Right ventricle myocardium superior (tissue), 1 donor: Measurements from ENCODE around the gene SP140. TPM values are rescaled to one million over a fixed set of nuclear protein-coding genes. Genes with fewer than 3 reads are reported as not detected.
"Not testable (repeated sequence)": the region's sequence is repeated elsewhere in the genome, so short reads cannot be mapped to it uniquely, and the experiment has no call there.

ENCODE experiments used
- ATAC-seq: fragments of 200-7000 bp; cut with Tn5 transposase; one replicate; pipeline ENCODE4 v1.9.1; 2020; ENCODE audit warnings: mild to moderate bottlenecking; ENCODE audit not compliant: poor library complexity
- DNase-seq: peaks from one replicate; pipeline ENCODE4 v3.0.0-alpha.2; 2020
- intact Hi-C: fragments of 100-400 bp; cut with DNase I; formaldehyde crosslinking; loops from one replicate; pipeline ENCODE4 v1.11.2; 2022
- total RNA-seq: library from RNA; stranded (reverse); fragmentation: NEBNext Ultra II Directional; extraction: Animal tissue kit (Norgen Biotek cat#: 25700); gene quantifications from one replicate; pipeline ENCODE4 v1.2.1, GENCODE V29; 2021
- donor health status: DM: no; HTN: yes; CAD: no; lungs with severe emphysema.

SP140 gene
- total RNA-seq, 1 donor from 2014 or later = 0.56 TPM

DNA sequence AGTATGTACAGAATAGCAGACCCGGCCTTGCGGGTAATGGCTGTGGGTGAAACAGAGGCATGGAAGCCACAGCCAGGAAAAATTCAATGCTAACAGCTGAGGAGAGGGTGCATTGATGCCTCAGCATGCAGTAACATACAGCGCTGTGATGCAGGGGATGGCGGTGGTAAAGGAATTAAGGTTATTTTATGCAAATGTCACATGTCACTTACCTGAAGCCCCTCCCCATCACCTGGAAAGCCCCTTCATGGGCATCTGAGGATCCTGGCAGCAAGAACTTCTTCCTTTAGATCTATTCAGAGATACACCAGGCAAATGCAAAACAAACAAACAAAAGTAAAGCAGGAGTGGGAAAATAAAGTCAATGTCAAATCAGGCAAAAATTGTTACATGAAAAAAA is 4.0 kb upstream of the SP140 start:
- ATAC-seq (no peak), DNase-seq (no peak)
- intact Hi-C loops = no loop called here

DNA sequence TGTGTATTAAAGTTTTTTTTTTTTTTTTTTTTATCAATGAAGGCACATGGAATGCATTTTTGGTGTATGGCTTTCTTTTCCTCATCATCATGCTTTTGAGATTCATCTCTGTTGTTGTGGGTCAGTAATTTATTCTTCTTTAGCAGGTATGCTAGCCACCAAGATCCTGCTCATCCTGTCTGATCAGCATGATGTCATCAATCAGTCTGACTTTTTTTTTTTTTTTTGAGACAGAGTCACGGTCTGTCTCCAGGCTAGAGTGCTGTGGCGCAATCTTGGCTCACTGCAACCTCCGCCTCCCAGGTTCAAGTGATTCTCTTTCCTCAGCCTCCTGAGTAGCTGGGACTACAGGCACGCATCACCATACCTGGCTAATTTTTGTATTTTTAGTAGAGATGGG is 2.7 kb upstream of the SP140 start:
- intact Hi-C loops, ATAC-seq, DNase-seq: not testable (repeated sequence)

DNA sequence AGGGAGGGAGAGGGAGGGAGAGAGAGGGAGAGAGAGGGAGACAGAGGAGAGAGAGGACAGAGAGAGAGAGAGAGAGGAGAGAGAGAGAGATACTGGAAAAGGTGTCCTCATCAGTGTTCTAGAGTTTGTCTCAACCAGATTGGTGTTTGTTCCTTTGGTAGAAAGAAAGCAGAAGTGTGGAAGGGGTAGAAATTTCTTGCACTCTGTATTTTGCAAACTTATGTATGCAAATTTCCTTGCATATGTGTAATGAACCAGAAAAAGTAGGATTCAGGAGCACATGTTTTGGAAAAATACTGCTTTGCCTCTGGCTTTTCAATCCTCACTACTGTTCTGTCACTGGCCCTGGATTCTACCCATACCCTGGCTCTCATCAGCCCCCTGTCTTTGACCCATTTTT is 1.1 kb upstream of the SP140 start:
- DNase-seq (no peak), ATAC-seq (no peak)
- intact Hi-C loops = no loop called here

DNA sequence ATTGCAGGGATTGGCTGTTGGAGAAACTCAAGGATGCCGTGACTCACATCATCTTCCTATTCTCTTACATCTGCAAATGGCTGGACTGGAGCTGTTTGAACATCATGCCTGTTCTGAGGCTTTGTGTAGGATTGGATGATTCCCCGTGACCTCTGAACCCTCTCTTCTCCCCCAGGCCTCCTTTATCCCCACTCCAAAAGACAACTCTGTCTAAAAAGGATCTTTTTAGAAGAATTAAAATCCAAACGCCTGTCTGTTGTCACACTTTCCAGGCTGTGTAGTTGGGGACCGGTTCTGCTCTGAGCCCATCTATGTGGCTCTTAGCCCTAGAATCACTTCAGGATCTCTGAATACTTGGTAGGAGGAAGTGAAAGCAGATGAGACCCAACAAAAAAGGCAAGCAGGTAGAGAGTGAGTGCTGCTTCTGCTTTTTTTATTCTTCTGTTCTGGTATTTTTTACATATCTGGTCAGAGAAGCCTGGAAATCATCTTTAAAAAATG is 565 bp downstream of the SP140 start:
- no peak for DNase-seq
- no peak for ATAC-seq
- intact Hi-C loops = no loop called here

DNA sequence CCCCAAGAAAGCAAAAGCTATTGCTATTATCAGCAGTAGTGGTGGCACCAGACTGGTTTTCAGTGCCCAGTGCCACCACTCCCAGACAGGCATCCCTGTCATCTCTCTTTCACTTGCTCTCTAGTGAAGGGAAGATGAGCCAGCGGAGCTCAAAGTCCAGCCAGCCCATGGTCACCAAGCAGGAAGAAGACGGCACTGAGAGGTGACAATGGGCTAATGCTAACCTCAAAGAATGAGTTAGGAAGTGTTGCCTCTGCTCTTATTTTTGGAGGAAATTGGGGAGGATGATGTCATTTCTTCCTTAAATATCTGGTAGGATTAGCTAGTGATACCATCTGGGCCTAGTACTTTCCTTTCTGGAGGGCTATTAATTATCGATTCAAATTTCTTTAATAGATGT is 1.7 kb downstream of the SP140 start:
- no peak for ATAC-seq
- intact Hi-C loops = no loop called here
- DNase-seq = no peak

DNA sequence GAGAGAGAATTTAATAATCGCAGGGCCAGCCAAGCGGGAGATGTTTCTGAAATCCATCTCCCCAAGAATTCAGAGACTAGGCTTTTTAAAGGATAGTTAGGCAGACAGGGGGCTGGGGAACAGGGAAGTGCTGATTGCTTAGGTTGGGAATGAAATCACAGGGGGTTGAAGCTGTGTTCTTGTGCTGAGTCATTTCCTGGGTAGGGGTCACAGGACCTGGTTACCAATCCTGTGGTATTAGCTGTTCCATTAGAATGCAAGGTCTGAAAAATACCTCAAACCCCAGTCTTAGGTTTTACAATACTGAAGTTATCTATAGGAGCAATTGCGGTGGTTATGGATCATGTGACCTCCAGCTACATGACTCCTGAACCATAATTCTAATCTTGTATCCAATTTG is 4.6 kb downstream of the SP140 start:
- no peak for ATAC-seq
- intact Hi-C loops = no loop called here

DNA sequence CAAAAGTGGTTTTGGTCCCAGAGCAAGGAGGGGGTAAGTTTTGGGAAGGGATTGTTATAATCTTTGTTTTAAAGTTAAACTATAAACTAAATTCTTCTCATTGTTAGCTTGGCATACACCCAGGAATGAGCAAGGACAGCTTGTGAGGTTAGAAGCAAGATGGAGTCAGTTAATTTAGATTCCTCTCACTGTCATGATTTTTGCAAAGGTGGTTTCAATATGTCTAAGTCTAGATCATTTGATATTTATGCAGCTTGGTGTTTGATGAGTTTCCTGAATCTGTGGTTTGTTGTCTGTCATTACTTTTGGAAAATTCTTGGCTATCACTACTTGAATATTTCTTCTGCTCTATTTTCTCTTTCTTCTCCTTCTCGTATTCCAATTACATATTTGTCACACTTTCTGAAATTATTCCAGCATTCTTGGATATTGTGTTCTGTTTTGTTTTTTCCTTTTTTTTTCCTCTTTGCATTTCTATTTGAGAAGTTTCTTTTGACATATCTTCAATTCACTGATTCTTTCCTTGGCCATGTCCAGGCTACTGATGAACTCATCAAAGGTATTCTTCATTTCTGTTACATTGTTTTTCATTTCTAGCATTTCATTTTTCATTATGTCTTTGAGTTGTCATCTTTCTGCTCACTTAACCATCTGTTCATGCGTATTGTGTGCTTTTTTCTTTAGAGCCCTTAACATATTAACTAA is 5.1 kb downstream of the SP140 start:
- intact Hi-C loops = no loop called here
- no peak for DNase-seq
- ATAC-seq = no peak

More for the DNA sequence above, 4.6 kb downstream of the SP140 start:
- no peak for DNase-seq

DNA sequence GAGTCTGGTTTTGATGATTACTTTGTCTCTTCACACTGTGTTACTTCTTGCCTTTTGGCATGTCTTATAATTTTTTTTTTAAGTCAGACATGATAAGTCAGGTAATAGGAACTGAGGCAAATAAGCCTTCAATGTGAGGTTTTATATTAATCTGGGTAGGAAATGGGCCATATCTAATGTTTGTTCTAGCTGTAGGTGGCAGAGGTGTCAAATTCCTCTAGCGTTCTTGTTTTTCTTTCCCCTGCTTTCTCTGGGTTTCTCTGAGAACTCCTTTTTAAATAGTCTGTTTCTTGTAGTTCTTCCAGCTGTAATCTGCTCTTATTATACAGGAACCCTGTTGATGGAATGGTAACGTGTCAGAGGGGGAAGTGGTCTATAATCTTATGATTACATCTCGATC is 5.7 kb downstream of the SP140 start:
- no peak for DNase-seq
- ATAC-seq = no peak
- intact Hi-C loops = no loop called here

DNA sequence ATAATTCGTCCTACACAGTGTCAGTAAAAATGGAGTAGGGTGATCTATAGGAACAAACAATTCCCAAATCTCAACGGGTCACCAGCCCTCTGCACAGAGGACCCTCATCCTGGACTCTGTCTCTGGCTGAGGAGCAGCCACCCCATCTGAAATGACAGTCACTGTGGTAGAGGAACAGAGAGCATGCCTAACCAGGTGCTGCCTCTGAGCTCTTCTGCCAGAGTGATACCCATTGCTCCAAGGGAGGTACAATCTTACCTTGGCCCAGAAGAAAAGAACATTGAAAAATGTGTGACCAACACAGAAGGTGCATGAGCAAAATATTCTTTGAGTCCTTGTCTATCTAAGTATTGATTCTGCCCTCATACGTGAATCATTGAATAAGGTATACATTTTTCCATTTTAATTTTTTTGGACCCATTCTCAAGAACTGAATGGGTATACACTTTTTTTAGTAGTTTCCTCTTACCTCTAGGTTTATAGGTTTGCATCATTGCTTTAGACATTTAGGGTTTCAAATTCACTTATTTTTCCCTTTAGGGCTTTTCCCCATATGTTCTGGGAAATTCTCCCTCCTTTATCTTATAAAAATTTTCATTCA is 8.7 kb downstream of the SP140 start:
- ATAC-seq = no peak
- intact Hi-C loops = no loop called here

DNA sequence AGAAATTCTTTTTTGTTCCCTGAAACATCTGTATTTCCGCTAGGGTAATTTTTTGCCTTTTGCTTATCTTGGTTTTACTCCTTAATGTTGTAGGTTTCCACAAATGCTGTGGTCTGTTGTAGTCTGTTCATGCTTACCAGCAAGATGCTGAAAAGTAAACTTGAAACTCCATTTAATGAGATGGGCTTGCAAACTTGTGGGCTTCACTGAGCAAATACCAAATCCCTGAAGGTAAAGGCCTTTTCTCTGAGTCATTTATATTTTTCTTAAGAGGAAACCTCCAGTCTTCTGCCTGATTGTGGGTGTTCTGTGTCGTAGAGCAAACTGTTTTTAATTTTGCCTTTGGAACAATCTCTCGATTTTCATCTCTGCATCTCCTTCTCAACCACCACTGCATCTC is 9.3 kb downstream of the SP140 start:
- intact Hi-C loops = no loop called here
- no peak for ATAC-seq
- no peak for DNase-seq

More for the DNA sequence above, 8.7 kb downstream of the SP140 start:
- no peak for DNase-seq

DNA sequence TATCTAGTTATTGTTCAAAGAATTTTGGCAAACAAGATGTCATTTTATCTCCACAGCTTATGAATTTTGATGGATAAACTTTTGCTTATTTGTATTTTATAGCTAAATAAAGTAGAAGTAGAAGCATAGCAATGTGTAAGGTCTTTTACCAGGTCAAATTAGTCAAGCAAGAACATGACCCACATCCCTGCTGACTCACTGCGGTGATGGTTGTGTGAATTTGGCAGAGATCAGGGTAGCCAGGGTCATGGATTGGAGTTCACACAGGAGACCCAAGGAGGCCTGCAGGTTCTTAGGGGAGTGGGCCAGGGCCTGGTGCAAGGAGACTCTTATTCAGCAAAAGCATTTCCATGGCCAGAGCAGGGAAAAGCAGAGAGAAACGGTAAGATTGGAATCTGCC is 18.7 kb downstream of the SP140 start:
- intact Hi-C loops = no loop called here
- ATAC-seq (no peak), DNase-seq (no peak)

DNA sequence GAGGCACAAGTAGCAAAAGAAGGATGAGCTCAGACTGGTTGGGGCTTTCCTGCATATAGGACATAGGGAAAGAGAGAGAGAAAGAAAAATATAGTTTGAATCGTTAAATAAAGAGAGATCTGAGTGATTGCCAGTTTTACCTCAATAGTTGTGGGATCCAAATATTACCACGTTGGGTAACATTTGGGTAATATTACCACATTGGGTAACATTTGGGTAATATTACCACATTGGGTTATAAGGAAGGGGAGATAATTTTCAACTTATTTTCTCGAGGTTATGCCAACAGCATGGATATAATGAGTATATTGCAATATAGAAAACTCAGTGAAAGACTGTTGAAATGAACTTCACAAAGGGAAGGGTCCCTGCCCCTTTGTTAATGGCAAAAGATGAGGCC is 20.7 kb downstream of the SP140 start:
- ATAC-seq = no peak
- intact Hi-C loops = no loop called here
- DNase-seq = no peak

DNA sequence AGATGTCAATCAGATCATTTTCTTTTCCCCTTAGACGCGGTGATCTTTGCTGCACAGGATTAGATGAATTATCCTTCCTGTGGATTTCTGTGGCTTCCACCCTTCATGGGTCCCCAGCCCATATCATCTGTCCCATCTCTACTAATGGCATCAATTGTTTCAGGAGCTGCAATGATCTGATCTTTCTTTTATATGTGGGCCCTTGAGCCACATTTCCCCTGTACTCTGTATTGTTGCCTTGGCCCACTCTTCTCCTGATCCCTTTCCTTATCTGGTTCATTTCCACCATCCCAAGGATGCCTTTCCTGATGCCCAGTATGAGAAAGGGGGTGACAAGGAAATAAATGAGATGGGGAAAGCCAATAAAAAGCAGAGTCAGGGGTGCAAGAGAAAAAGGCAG is 24.7 kb downstream of the SP140 start:
- ATAC-seq = no peak
- no peak for DNase-seq
- intact Hi-C loops = no loop called here

DNA sequence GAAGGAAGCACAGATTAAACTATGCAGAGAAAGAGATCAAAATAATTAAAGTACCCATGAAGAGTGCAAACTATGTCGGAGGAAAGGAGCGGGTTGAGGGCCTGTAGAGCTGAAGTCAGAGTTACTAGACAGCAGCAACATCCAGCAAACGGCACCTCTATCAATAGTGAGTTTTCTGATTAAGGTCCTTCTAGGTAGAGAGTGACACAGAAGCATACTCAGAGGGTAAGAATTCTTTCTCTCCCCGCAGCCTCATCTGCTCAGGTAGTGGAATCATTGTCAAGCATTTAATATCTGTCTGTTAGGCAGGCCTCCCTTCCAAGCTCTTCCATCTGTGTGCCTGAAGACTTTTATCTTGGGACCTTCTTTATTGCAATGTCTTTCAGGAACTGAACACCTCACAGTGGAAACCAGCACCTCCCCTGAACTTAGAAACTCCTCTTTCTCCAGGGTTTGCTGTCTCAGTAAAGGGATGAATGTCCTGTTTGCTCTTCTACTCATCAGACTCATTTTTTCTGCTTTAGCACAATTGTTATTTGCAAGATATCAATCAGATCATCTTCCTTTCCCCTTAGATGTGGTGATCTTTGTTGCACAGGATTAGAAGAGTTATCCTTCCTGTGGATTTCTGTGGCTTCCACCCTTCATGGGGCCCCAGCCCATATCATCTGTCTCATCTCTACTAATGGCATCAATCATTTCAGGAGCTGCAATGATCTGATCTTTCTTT is 28.8 kb downstream of the SP140 start:
- intact Hi-C loops = no loop called here
- no peak for DNase-seq

DNA sequence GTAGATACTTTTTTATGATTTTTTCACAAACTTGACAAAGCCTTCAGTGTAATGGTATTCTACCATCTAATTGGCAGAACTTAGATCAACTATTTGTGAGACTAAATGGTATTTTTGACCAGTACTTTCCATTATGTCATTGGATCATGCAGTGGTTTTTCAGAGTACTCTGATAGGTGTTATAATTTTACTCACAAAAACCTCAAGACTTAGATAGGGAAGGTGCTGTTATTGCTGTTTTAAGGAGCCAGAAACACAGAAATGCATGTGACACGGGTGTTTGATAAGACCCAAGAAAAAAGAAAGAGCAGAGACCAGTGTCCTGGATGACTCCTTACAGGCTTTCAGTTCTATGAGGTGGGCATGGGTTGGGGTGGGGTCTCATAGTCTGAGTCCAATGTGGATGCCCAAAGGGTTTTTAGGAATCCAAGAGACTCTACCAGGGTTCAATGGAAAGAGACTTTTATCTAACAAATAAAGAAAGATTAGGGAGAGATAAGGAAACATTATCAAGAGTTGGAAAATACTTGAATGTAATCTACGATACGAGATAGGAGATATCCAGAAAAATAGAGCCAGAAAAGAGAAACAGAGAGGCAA is 31.3 kb downstream of the SP140 start:
- DNase-seq = no peak
- no peak for ATAC-seq
- intact Hi-C loops = no loop called here

More for the DNA sequence above, 28.8 kb downstream of the SP140 start:
- no peak for ATAC-seq

DNA sequence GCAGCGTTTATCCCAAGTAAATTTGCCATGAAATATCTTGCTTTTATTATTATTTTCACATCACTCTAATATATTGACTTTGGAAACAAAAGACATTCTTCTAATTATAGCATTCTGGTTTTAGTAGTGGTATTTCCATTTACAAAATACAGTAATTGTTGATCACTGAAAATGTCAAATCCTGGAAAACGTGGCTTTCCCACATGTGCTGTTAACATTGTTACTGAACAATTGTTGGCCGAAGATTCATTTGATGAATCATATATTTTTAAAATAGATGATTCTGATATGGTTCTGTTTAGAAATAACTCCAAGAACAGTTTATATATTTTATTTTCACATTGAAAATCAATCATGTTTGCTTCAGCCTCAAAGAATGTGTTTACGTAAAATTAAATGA is 32.9 kb downstream of the SP140 start:
- intact Hi-C loops = no loop called here
- DNase-seq (no peak), ATAC-seq (no peak)

DNA sequence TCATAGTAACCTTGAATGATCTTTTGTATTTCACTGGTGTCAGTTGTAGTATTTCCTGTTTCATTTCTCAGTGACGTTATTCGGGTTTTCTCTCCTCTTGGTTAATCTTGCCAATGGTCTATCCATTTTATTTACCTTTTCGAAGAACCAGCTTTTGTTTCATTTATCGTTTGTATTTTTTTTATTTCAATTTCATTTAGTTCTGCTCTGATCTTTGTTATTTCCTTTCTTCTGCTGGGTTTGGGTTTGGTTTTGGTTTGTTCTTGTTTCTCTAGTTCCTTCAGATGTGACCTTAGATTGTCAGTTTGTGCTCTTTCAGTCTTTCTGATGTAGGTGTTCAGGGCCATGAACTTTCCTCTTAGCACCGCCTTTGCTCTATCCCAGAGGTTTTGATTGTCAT is 36.7 kb downstream of the SP140 start:
- no peak for ATAC-seq
- intact Hi-C loops = no loop called here
- no peak for DNase-seq

DNA sequence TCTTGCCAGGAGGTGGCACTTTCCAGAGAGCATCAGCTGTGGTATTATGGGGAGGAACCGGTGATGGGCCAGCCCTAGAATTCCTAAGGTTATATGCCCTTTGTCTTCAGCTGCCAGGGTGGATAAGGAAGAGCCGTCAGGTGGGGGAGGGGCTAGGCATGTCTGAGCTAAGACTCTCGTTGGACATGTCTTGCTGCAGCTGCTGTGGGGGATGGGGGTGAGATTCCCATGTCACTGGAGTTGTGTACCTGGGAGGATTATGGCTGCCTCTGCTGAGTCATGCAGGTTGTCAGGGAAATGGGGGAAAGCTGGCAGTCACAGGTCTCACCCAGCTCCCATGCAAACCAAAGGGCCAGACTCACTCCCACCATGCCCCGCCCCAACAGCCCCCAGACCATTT is 39.4 kb downstream of the SP140 start:
- ATAC-seq, DNase-seq, intact Hi-C loops: not testable (repeated sequence)

DNA sequence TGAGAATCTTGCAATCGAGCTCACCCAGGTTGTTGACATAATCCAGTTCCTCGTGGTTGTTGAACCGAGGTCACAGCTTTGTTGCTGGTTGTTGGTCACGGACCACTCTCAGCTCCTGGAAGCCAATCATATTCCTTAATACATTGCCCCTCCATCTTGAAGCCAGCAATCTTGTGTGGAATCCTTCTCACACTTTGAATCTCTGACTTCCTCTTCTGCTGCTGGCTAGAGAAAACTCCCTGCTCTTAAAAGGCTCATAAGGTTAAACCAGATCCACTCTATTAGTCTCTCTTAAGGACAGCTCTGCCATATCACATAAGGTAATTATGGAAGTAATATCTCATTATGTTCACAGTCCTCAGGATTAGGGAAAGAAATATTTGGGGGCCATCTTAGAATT is 41.1 kb downstream of the SP140 start:
- ATAC-seq (no peak), DNase-seq (no peak)
- intact Hi-C loops = no loop called here

DNA sequence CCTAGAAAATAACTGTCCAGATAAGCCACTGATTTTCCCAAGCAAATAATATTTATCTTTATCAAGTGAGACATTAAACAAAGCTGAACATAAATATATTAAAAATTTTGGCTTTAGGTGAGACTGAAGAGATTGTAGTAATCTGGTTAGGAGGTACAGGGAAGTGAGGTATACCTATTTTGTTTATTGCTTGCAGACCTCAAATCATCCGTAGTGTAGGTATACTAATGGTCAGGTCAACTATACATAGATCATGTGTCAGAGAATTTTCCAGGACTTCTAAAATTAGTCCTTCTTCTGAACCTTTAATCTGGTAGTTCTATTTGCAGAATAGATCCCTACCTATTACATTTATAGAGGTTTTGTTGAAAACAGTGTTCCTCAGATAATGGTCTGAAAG is 41.5 kb downstream of the SP140 start:
- intact Hi-C loops = no loop called here
- no peak for ATAC-seq
- no peak for DNase-seq
